SK-N-SH (cell line): ENCODE data around the gene NCKAP5. TPM values are rescaled to one million over a fixed set of nuclear protein-coding genes. Genes with fewer than 3 reads are reported as not detected.

Experiments used
- CTCF ChIA-PET: fragments of 300-600, 350-600 bp; formaldehyde crosslinking; extraction: SDS; loops from one replicate; lab custom pipeline; 2021; lab: Yijun Ruan, JAX
- POLR2A ChIA-PET: fragments of 350-600 bp; sonication (Branson Sonifier 250); formaldehyde crosslinking; extraction: SDS; loops from one replicate; lab custom pipeline; 2020; ENCODE audit warnings: antibody characterized with exemption, inconsistent platforms; lab: Yijun Ruan, JAX
- DNase-seq: peaks from one replicate; pipeline ENCODE4 v3.0.0; 2012
- H2AFZ ChIP-seq: fragments of 200-600 bp; sonication (generic); 2 replicates; pipeline ENCODE4 v1.8.1; 2016; ENCODE audit warnings: antibody characterized with exemption, mild to moderate bottlenecking, low read depth
- H3F3A ChIP-seq: fragments of 200-600 bp; sonication (generic); replicated peaks from 2 replicates; pipeline ENCODE3; 2016; ENCODE audit warnings: antibody characterized with exemption, mild to moderate bottlenecking; ENCODE audit not compliant: insufficient read depth
- H3K27ac ChIP-seq, 2 experiments: fragments of 200-500 bp in 1 of 2; fragments of 200-600 bp in 1 of 2; sonication (Bioruptor generic) in 1 of 2; sonication (generic), shearing (Covaris generic) in 1 of 2; 2 replicates each; pipeline versions ENCODE4 v1.5.1 to v1.6.1; 2014 to 2016; ENCODE audit warnings: low read depth in 2 of 2, inconsistent platforms in 1 of 2, low read length in 1 of 2, mild to moderate bottlenecking in 1 of 2, mixed read lengths in 1 of 2
- H3K27me3 ChIP-seq: fragments of 200-600 bp; sonication (generic), shearing (Covaris generic); 2 replicates; pipeline ENCODE4 v1.6.1; 2016; ENCODE audit warnings: mixed run types; ENCODE audit not compliant: insufficient read depth
- H3K36me3 ChIP-seq, 2 experiments: fragments of 200-500 bp in 1 of 2; fragments of 200-600 bp in 1 of 2; sonication (Bioruptor generic) in 1 of 2; sonication (generic) in 1 of 2; replicated peaks in 1 of 2; 2 replicates each; pipeline versions ENCODE3 to v1.5.1; 2014 to 2016; ENCODE audit warnings: low read length in 1 of 2, mild to moderate bottlenecking in 1 of 2; ENCODE audit not compliant: insufficient read depth in 2 of 2, control insufficient read depth in 1 of 2
- H3K4me1 ChIP-seq, 2 experiments: fragments of 200-500 bp in 1 of 2; fragments of 200-600 bp in 1 of 2; sonication (Bioruptor generic) in 1 of 2; sonication (generic), shearing (Covaris generic) in 1 of 2; 2 replicates each; pipeline versions ENCODE4 v1.5.1 to v1.6.1; 2014 to 2016; ENCODE audit warnings: low read depth in 1 of 2, low read length in 1 of 2, mixed run types in 1 of 2; ENCODE audit not compliant: insufficient read depth in 2 of 2, control insufficient read depth in 1 of 2
- H3K4me2 ChIP-seq: fragments of 200-600 bp; sonication (generic), shearing (Covaris generic); 2 replicates; pipeline ENCODE4 v1.6.1; 2017; ENCODE audit warnings: mixed run types
- H3K4me3 ChIP-seq, 2 experiments: fragments of 200-500 bp in 1 of 2; fragments of 200-600 bp in 1 of 2; sonication (Bioruptor generic) in 1 of 2; sonication (generic), shearing (Covaris generic) in 1 of 2; 2 replicates each; pipeline versions ENCODE4 v1.5.1 to v1.8.1; 2014 to 2016; ENCODE audit warnings: low read depth in 2 of 2, inconsistent platforms in 1 of 2, low read length in 1 of 2, mild to moderate bottlenecking in 1 of 2, mixed read lengths in 1 of 2, moderate library complexity in 1 of 2
- H3K79me2 ChIP-seq: fragments of 200-600 bp; sonication (generic); 2 replicates; pipeline ENCODE4 v1.8.1; 2017; ENCODE audit warnings: mild to moderate bottlenecking; ENCODE audit not compliant: insufficient read depth
- H3K9ac ChIP-seq: fragments of 200-600 bp; sonication (generic); 2 replicates; pipeline ENCODE4 v1.6.1; 2017; ENCODE audit warnings: mixed run types
- H3K9me2 ChIP-seq: fragments of 200-600 bp; sonication (generic); 2 replicates; pipeline ENCODE4 v1.6.1; 2017; ENCODE audit warnings: mixed run types
- H3K9me3 ChIP-seq: fragments of 200-600 bp; sonication (generic); 2 replicates; pipeline ENCODE4 v1.6.1; 2017; ENCODE audit warnings: mixed run types, mild to moderate bottlenecking, moderate library complexity
- H4K20me1 ChIP-seq: fragments of 200-600 bp; sonication (generic); 2 replicates; pipeline ENCODE4 v1.6.1; 2017; ENCODE audit warnings: mild to moderate bottlenecking, mixed run types; ENCODE audit not compliant: insufficient read depth
- CHD2 ChIP-seq: fragments of 150-350 bp; IDR thresholded peaks from 2 replicates; pipeline ENCODE4 v1.6.1; 2018; ENCODE audit warnings: low read length; ENCODE audit not compliant: partially characterized antibody
- CTCF ChIP-seq: fragments of 200-600 bp; sonication (generic); IDR thresholded peaks from 2 replicates; pipeline ENCODE4 v1.6.1; 2017; ENCODE audit warnings: antibody characterized with exemption, mild to moderate bottlenecking, moderate library complexity
- EZH2phosphoT487 ChIP-seq: fragments of 200-600 bp; sonication (generic); IDR thresholded peaks from 2 replicates; pipeline ENCODE4 v1.6.1; 2017; ENCODE audit warnings: low read depth, mixed run types, mild to moderate bottlenecking, antibody characterized with exemption, moderate library complexity, borderline replicate concordance
- FOSL2 ChIP-seq: IDR thresholded peaks from 2 replicates; pipeline ENCODE4 v1.4.0; 2012; ENCODE audit warnings: low read depth, mild to moderate bottlenecking, moderate library complexity, borderline replicate concordance
- FOXJ3 ChIP-seq: sonication (generic); formaldehyde crosslinking; IDR thresholded peaks from 2 replicates; pipeline ENCODE4 v1.5.1; 2020; ENCODE audit warnings: mild to moderate bottlenecking, missing genetic modification reagents
- FOXM1 ChIP-seq: IDR thresholded peaks from 2 replicates; pipeline ENCODE4 v1.4.0; 2012; ENCODE audit warnings: low read depth, mild to moderate bottlenecking
- GATA2 ChIP-seq: sonication (generic); formaldehyde crosslinking; IDR thresholded peaks from 2 replicates; pipeline ENCODE4 v1.5.0; 2020; ENCODE audit warnings: mild to moderate bottlenecking, missing genetic modification reagents
- JUND ChIP-seq: IDR thresholded peaks from 2 replicates; pipeline ENCODE4 v1.4.0; 2012
- MAX ChIP-seq: IDR thresholded peaks from 2 replicates; pipeline ENCODE4 v1.4.0; 2012; ENCODE audit warnings: low read depth
- MEF2A ChIP-seq: IDR thresholded peaks from 2 replicates; pipeline ENCODE4 v1.4.0; 2012; ENCODE audit warnings: low read depth, borderline replicate concordance
- MXI1 ChIP-seq: IDR thresholded peaks from 2 replicates; pipeline ENCODE4 v1.6.1; 2012; ENCODE audit warnings: mild to moderate bottlenecking, low read depth, low read length, improper control_type of control experiment
- NRF1 ChIP-seq: IDR thresholded peaks from 2 replicates; pipeline ENCODE4 v1.6.1; 2012; ENCODE audit warnings: low read depth, mild to moderate bottlenecking, low read length
- PBX3 ChIP-seq: IDR thresholded peaks from 2 replicates; pipeline ENCODE4; 2012
- RCOR1 ChIP-seq: fragments of 150-350 bp; IDR thresholded peaks from 2 replicates; pipeline ENCODE4 v1.6.1; 2017; ENCODE audit warnings: antibody characterized with exemption, low read length
- REST ChIP-seq: IDR thresholded peaks from 2 replicates; pipeline ENCODE4 v1.6.1; 2012; ENCODE audit warnings: mild to moderate bottlenecking, low read depth, low read length, moderate library complexity
- RFX5 ChIP-seq: IDR thresholded peaks from 2 replicates; pipeline ENCODE4 v1.6.1; 2012; ENCODE audit warnings: mild to moderate bottlenecking, improper control_type of control experiment, low read length
- RXRA ChIP-seq: IDR thresholded peaks from 2 replicates; pipeline ENCODE4 v1.4.0; 2012; ENCODE audit warnings: low read depth, mild to moderate bottlenecking, borderline replicate concordance
- SIN3A ChIP-seq: IDR thresholded peaks from 2 replicates; pipeline ENCODE4 v1.6.1; 2012; ENCODE audit warnings: low read depth, mild to moderate bottlenecking, low read length, moderate library complexity, borderline replicate concordance
- TCF12 ChIP-seq: IDR thresholded peaks from 2 replicates; pipeline ENCODE4 v1.4.0; 2012
- TEAD4 ChIP-seq: IDR thresholded peaks from 2 replicates; pipeline ENCODE4 v1.4.0; 2012; ENCODE audit warnings: mild to moderate bottlenecking, borderline replicate concordance; ENCODE audit not compliant: insufficient read depth
- USF1 ChIP-seq: IDR thresholded peaks from 2 replicates; pipeline ENCODE4 v1.4.0; 2012; ENCODE audit warnings: low read depth, borderline replicate concordance
- USF2 ChIP-seq: fragments of 150-350 bp; IDR thresholded peaks from 2 replicates; pipeline ENCODE4 v1.6.1; 2017; ENCODE audit warnings: antibody characterized with exemption, low read length, low read depth, borderline replicate concordance
- YY1 ChIP-seq: IDR thresholded peaks from 2 replicates; pipeline ENCODE4 v1.4.0; 2012; ENCODE audit warnings: low read depth, mild to moderate bottlenecking
- ZBTB33 ChIP-seq: IDR thresholded peaks from 2 replicates; pipeline ENCODE4 v1.4.0; 2012; ENCODE audit warnings: low read depth, borderline replicate concordance
- WGBS: methylation state at CpG from one replicate; pipeline ENCODE4 v1.1.6; 2017; ENCODE audit warnings: low lambda C conversion rate; 5-methylcytosine and 5-hydroxymethylcytosine counted together
- polyA plus RNA-seq, 3 experiments: library from polyadenylated mRNA; depleted of rRNA; stranded (reverse); fragments of >200 nt; gene quantifications; 2 replicates each; pipeline ENCODE4 v1.2.3, GENCODE V29; 2012

The NCKAP5 gene
- polyA plus RNA-seq, 1 of the 3 experiments (the other 2 are of a cell fraction), result 0.02 TPM

- no peaks in the 10 kb centered on the region for H3K9me3 ChIP-seq
- no peak overlapping the region; a peak in 1 of 4 replicates for H3K27ac ChIP-seq
- no peaks in the 10 kb centered on the region for H3F3A ChIP-seq
- no peaks in the 10 kb centered on the region for H3K36me3 ChIP-seq
- ChIA-PET POLR2A (no interaction called here), CTCF (interaction anchor here (1.3 to 1.4 kb wide), 2 partner anchors 25 to 83 kb away, joined by 3 read pairs; no protein-coding TSS in a partner anchor)
- no peak overlapping the region for H2AFZ ChIP-seq
- peaks cover 0 to 13% of the 10 kb centered on the region in 2 experiments; a peak in 2 of 4 replicates for H3K4me1 ChIP-seq
- peak; percentile 69 for DNase-seq
- no peak overlapping the region for H3K4me3 ChIP-seq
- H4K20me1 ChIP-seq, result no peaks in the 10 kb centered on the region
- no peaks in the 10 kb centered on the region for H3K27me3 ChIP-seq
- WGBS, result 18% methylated on average over 2 of the region's 2 CpGs
- no peaks in the 10 kb centered on the region for H3K9me2 ChIP-seq
- no peak overlapping the region for H3K4me2 ChIP-seq
- H3K79me2 ChIP-seq, result no peaks in the 10 kb centered on the region
- H3K9ac ChIP-seq, result no peak overlapping the region
- no peak for TF ChIP-seq CTCF
- TF ChIP-seq GATA2, result peak; percentile 91
- TF ChIP-seq NRF1, result no peak
- TF ChIP-seq FOXM1, result no peak
- no peak for TF ChIP-seq USF2
- TF ChIP-seq EZH2phosphoT487, result no peak
- TF ChIP-seq USF1, result no peak
- peak; percentile 66 for TF ChIP-seq PBX3
- TF ChIP-seq REST, result no peak
- TF ChIP-seq JUND, result peak; percentile 15; the same call in 1 of the 2 replicates
- TF ChIP-seq CHD2, result peak; percentile 41
- TF ChIP-seq TEAD4, result no peak; the same call in 1 of the 2 replicates
- no peak for TF ChIP-seq MXI1
- peak; percentile 93 for TF ChIP-seq TCF12
- peak; percentile 89 for TF ChIP-seq FOXJ3 (CRISPR knock-in tag)
- TF ChIP-seq MEF2A, result no peak
- TF ChIP-seq FOSL2, result no peak
- TF ChIP-seq YY1, result no peak
- no peak for TF ChIP-seq ZBTB33
- TF ChIP-seq RFX5, result no peak
- no peak for TF ChIP-seq RXRA
- TF ChIP-seq RCOR1, result peak; percentile 94
- no peak for TF ChIP-seq MAX
- no peak for TF ChIP-seq SIN3A
These were observed 482.6 kb downstream of the NCKAP5 start for GRCh38 chr2:133085646-133086045.
